Right lobe of liver (tissue), 4 donors: Measurements from ENCODE around the gene HHAT.

Experiments used
- CTCF ChIP-seq, 4 donors: fragments of 200-600 bp in 3 of 4; fragments of 450-650 bp in 1 of 4; IDR thresholded peaks; one replicate each; pipeline versions ENCODE4 v1.5.1 to v1.8.0; 2016 to 2022; ENCODE audit warnings: antibody characterized with exemption in 4 of 4, mild to moderate bottlenecking in 2 of 4
- POLR2A ChIP-seq: fragments of 450-650 bp; IDR thresholded peaks from one replicate; pipeline ENCODE4 v1.6.1; 2017; ENCODE audit warnings: antibody characterized with exemption, mild to moderate bottlenecking
- donor health status: DM: no; HTN: no; CAD: no.
- donor health status: DM: no; HTN: no; CAD: no.
- donor health status: DM: no; HTN: yes; CAD: no.

- TF ChIP-seq CTCF (IDR thresholded peaks at IDR 0.05) (no peak), POLR2A (no peak)
These were observed 262.5 kb downstream of the HHAT start for GRCh38 chr1:210591214-210591613.
